Spleen (tissue), 7 donors: Measurements from ENCODE around the gene CCSER2.
"Not testable (repeated sequence)": the region's sequence is repeated elsewhere in the genome, so short reads cannot be mapped to it uniquely, and the experiment has no call there.

Experiments used
- POLR2A ChIP-seq, 3 donors: fragments of 450-650 bp; IDR thresholded peaks; one replicate each; pipeline ENCODE4 v1.5.1; 2017; ENCODE audit warnings: antibody characterized with exemption in 3 of 3, mild to moderate bottlenecking in 1 of 3
- POLR2AphosphoS5 ChIP-seq, 3 donors: sonication (generic); formaldehyde crosslinking; IDR thresholded peaks; one replicate each; pipeline ENCODE4 v1.5.1; 2017; ENCODE audit warnings: antibody characterized with exemption in 3 of 3
- TF ChIP-seq, protein P1 (sequence below), 11 experiments: fragments of 200-600 bp in 7 of 11; fragments of 450-650 bp in 4 of 11; sonication (generic) in 4 of 11; IDR thresholded peaks in 8 of 11; conservative IDR thresholded peaks in 3 of 11; 1 replicate in 7 of 11; 2 replicates in 4 of 11; pipeline versions ENCODE4 v1.4.0 to v1.8.0; 2016 to 2021; ENCODE audit warnings: antibody characterized with exemption in 11 of 11, inconsistent platforms in 4 of 11, mild to moderate bottlenecking in 1 of 11
- donor health status: DM: no; HTN: no; CAD: no; lungs with moderate emphysema.
- donor health status: DM: no; HTN: no; CAD: no.
- donor health status: DM: no; HTN: no; CAD: no.

DNA sequence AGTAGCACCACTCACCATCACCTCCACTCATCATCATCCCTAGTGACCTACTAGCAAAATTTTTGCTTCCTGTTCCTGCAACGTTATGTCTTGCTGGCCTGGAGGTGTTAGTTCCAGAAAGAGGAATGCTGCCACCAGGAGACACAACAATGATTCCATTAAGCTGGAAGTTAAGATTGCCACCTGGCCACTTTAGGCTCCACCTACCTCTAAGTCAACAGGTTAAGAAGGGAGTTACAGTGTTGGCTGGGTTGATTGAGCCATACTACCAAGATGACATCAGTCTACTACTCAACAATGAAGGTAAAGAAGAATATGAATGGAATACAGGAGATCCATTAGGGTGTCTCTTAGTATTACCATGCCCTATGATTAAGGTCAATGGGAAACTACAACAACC, 4.8 kb upstream of the CCSER2 start:
- TF ChIP-seq POLR2A, POLR2AphosphoS5 (IDR thresholded peaks at IDR 0.05): not testable (repeated sequence)
- TF ChIP-seq, protein P1, sequence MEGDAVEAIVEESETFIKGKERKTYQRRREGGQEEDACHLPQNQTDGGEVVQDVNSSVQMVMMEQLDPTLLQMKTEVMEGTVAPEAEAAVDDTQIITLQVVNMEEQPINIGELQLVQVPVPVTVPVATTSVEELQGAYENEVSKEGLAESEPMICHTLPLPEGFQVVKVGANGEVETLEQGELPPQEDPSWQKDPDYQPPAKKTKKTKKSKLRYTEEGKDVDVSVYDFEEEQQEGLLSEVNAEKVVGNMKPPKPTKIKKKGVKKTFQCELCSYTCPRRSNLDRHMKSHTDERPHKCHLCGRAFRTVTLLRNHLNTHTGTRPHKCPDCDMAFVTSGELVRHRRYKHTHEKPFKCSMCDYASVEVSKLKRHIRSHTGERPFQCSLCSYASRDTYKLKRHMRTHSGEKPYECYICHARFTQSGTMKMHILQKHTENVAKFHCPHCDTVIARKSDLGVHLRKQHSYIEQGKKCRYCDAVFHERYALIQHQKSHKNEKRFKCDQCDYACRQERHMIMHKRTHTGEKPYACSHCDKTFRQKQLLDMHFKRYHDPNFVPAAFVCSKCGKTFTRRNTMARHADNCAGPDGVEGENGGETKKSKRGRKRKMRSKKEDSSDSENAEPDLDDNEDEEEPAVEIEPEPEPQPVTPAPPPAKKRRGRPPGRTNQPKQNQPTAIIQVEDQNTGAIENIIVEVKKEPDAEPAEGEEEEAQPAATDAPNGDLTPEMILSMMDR (IDR thresholded peaks at IDR 0.05 in 8 of 11, conservative IDR thresholded peaks at IDR 0.05 in 3 of 11) = not testable (repeated sequence)
